Lower leg skin (tissue), 4 donors: ENCODE results near the gene CXCL12. TPM values are rescaled to one million over a fixed set of nuclear protein-coding genes. Genes with fewer than 3 reads are reported as not detected.
A peak's percentile ranks its signal among the peaks of the same experiment; 100 is the strongest.

Source experiments
- DNase-seq, 2 donors: peaks; one replicate each; pipeline ENCODE4 v3.0.0-alpha.2; 2019; ENCODE audit warnings: low spot score in 2 of 2
- H3K4me3 ChIP-seq: fragments of 200-600 bp; sonication (generic); 2 replicates; pipeline ENCODE4 v1.5.1; 2017; ENCODE audit warnings: mild to moderate bottlenecking, low read depth; ENCODE audit not compliant: poor library complexity, severe bottlenecking
- CTCF ChIP-seq, 3 donors: fragments of 450-650 bp; IDR thresholded peaks; one replicate each; pipeline ENCODE4 v1.5.1; 2016; ENCODE audit warnings: antibody characterized with exemption in 3 of 3, mild to moderate bottlenecking in 3 of 3, moderate library complexity in 2 of 3
- POLR2A ChIP-seq, 2 donors: fragments of 450-650 bp; IDR thresholded peaks; one replicate each; pipeline ENCODE4 v1.6.1; 2016 to 2017; ENCODE audit warnings: antibody characterized with exemption in 2 of 2, mild to moderate bottlenecking in 1 of 2, moderate library complexity in 1 of 2
- WGBS, 2 donors: methylation state at CpG; one replicate each; pipeline ENCODE4 v1.1.5; 2018; 5-methylcytosine and 5-hydroxymethylcytosine counted together
- intact Hi-C: fragments of 100-400 bp; cut with DNase I; formaldehyde crosslinking; loops from one replicate; pipeline ENCODE4 v1.15.0; 2023; ENCODE audit warnings: low total_unique reads
- total RNA-seq, 4 donors: library from RNA; depleted of rRNA; stranded (reverse); fragments of >200 nt; gene quantifications; one replicate each; pipeline ENCODE4 v1.1.0, GENCODE V29; 2016

Gene CXCL12
- total RNA-seq, 4 donors from 2014 or later: 4.9 to 36.2 (median 21.1) TPM

GRCh38 chr10:44411251-44411650 lies 26.4 kb upstream of the CXCL12 start:
- DNase-seq: peak in 1 of 2 donors; percentile 65
- intact Hi-C loops: no loop called here
- 97 to 100% methylated on average over 5 of the region's 5 CpGs for WGBS, 2 donors
- H3K4me3 ChIP-seq: no peak overlapping the region
- TF ChIP-seq POLR2A (IDR thresholded peaks at IDR 0.05): no peak
- TF ChIP-seq CTCF (IDR thresholded peaks at IDR 0.05): no peak

- no peak overlapping the region for H3K4me3 ChIP-seq
- intact Hi-C loops: no loop called here
- DNase-seq: no peak
- WGBS, 2 donors: 77 to 83% methylated on average over 2 of the region's 2 CpGs
- TF ChIP-seq POLR2A (IDR thresholded peaks at IDR 0.05) (no peak), CTCF (IDR thresholded peaks at IDR 0.05) (no peak)
These were observed 20.0 kb upstream of the CXCL12 start for GRCh38 chr10:44404741-44405437.

GRCh38 chr10:44402465-44403195 lies 17.7 kb upstream of the CXCL12 start:
- H3K4me3 ChIP-seq: no peak overlapping the region
- 73 to 75% methylated on average over 6 of the region's 6 CpGs for WGBS, 2 donors
- intact Hi-C loops: no loop called here
- DNase-seq: peak in 1 of 2 donors; percentile 56
- TF ChIP-seq CTCF (IDR thresholded peaks at IDR 0.05) (no peak), POLR2A (IDR thresholded peaks at IDR 0.05) (no peak)

- no peak for TF ChIP-seq POLR2A (IDR thresholded peaks at IDR 0.05)
- TF ChIP-seq CTCF (IDR thresholded peaks at IDR 0.05): no peak
- intact Hi-C loops: no loop called here
These were observed 15.6 kb upstream of the CXCL12 start for GRCh38 chr10:44400541-44400940.

GRCh38 chr10:44399659-44400451 lies 15.0 kb upstream of the CXCL12 start:
- 78 to 79% methylated on average over 6 of the region's 6 CpGs for WGBS, 2 donors
- TF ChIP-seq CTCF (IDR thresholded peaks at IDR 0.05) (no peak), POLR2A (IDR thresholded peaks at IDR 0.05) (no peak)
- H3K4me3 ChIP-seq: no peak overlapping the region
- DNase-seq: peak in 1 of 2 donors; percentile 53
- intact Hi-C loops: no loop called here

More at GRCh38 chr10:44400541-44400940, 15.6 kb upstream of the CXCL12 start:
- DNase-seq: no peak
- no peak overlapping the region for H3K4me3 ChIP-seq
- 68 to 71% methylated on average over 4 of the region's 4 CpGs for WGBS, 2 donors
